ENCODE data around the gene SOST.

The SOST gene

DNA sequence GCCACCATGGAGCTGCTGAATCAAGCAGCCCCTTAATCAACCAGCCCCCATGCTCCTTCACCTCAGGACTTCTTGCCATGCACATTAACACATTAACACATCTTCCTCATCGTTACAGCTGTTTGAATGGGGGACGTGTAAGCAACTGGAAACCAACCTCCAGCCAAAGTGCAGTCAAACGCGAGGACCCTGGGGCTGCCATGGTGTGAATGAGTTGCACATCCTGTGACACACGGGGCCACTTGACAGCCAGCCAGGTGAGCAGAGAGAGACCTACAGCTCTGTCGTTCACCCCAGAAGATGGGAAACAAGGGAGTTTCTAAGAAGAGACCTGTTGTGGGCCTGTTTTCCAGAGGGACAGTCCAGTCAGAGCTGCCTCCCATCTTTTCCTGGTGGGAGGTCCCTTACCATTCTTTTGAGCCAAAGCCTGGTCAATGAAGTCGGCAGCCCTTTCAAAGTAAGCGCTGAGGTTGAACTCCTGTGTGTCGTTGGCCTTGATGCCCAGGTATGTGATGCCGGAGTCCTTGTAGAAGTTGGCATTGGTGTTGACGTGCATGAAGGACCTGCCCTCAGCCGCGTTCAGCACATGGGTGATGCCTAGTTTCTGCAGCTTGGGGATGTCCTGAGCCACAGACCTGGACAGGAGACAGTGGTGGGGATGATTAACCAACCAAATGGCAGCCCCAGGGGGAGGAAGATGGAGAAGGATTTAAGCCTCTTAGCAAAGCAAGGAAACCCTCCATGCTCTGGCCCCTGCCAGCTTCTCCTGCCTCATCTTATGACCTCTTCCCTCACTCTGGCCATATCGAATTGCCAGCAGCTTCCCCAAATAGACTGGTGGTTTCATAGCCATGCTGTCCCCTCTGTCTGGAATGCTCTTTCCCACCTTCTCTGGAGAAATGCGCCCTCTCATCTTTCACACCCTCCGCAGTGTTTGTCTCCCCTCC lies 16.0 kb upstream of the SOST start:
- DNase-seq, result no peak

DNA sequence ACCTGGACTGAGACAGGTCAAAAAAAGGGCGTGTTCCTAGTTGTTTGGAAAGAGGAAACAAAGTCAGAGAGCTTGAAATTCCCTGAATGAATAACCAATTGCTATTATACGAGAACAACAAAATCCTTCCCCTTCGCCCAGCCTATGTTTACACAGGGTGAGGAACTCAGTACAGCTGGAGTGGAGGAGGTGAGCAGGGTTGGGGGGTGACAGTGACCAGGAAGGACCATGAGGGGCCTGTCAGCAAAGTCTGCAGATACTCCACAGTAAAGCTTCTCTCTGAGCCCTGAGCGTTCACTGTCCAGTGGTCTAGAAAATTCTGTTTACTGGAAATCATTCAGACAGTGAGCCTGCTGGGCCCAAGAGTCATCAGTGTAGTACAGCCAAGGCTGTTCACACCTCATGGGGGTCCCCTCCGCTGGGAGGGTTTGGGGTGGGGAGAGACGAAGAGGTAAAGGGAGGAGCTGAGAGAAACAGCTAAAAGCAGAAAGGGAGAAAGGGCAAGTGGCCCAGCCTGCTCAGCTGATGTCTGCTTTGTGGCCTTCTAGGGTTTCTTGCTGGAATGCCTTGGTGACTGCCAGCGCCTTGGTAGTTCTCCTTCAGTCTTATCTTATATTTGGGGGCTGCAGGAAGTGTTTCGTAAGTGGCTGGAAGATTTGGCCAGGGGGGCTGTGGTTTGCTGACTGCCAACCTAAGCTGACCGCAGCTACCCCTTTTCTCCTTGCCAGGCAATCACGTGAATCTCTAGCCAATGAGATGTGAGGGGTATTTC lies 14.5 kb upstream of the SOST start:
- no peak for DNase-seq

DNA sequence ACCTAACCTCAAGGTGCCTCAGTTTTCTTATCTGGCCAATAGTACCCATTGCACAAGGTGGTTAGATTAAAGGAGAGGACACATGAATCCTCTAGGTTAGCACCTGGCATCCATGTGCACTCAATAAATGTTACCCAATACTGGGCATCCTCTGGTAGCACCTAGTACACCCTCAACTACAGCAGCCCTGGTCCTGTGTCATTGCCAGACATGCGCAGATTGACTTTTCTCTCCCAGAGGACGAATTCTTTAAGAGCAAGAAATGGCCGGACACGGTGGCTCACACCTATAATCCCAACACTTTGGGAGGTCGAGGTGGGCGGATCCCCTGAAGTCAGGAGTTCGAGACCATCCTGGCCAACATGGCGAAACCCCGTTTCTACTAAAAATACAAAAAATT lies 12.9 kb upstream of the SOST start:
- no peak for DNase-seq

DNA sequence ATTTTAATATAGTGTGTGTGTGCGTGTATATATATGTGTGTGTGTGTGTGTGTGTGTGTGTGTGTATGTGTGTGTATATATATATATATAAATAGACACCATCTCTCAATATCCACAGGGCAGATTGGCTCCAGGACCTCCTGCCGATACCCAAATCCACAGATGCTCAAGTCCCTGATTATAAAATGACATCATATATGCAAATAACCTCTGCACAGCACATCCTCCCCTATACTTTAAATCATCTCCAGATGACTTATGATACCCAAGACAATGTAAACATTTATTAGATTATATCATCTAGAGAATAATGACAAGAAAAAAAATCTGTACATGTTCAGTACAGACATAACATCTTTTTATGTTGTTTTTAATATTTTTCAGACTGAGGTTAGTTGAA lies 12.4 kb upstream of the SOST start:
- no peak for DNase-seq

DNA sequence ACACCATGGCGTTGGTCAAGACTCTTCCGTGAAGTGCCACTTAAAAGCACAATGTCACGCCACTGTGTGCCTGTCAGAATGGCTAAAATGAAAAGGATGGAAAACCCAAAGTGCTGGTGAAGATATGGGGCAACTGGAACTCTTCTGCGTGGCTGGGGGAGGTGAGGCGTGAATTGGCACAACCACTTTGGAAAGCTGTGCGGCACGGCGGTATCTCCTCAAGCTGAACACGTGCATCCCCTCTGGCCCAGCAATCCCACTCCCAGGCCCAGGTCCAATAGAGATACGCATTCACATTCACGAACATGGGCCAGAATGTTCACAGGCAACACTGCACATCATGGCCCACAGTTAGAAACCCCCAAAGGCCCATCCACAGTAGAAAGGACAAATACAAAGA lies 11.3 kb upstream of the SOST start:
- no peak for DNase-seq

DNA sequence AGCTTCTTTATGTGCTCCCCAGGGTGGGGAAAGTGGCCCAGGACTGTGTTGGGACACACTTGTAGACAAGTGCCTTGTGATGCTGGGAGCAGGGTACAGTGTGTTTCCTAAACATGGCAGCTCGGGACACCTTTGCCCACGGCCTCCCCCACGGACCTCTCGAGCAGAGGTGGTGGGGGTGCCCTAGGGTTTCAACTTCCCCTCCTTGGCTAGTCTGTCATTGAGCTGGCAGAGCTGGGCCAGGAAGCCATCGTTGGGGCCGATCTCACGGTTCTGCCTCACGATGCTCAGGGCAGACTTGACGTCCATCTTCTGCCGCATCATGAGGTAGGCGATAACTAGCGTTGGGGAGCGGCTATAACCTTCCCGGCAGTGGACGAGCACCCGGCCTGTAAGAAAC lies 10.8 kb upstream of the SOST start:
- no peak for DNase-seq

DNA sequence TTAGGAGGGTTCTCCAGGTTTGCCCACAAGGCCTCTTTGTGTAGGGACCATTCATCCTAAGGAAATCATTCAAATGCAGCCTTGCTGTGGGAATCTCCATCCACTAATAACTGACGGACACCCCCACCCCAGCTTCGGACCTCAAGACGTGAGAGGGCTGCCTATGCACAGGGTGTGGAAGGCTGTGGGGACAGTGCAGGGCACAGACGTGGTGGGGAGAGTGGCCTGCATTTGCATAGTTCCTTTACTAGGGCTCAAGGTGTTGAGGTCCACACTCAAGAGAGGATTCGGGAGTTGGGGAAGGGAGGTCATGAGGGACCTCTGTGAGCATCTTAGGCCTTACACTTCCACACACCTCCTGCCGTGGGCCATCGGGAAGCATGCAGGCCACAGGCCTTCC lies 10.4 kb upstream of the SOST start:
- no peak for DNase-seq

DNA sequence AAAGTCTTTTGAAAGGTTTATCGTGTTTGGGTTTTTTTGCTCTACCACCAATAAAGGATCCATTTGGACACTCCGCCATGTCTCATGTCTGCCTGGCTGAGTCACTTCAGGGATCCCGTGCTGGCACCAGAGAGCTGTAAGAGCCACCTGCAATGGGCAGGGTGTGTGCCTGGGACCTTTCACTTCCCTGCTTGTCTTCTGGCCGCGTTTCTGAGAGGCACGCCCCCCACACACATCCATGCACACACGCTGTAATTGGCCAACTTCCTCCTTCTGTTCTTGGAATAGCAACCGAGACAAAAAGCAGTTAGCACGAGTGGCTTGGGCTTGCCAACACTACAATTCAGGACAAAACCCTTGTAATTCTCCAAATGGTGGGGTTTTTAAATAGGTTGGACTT lies 9.8 kb upstream of the SOST start:
- DNase-seq, result no peak

DNA sequence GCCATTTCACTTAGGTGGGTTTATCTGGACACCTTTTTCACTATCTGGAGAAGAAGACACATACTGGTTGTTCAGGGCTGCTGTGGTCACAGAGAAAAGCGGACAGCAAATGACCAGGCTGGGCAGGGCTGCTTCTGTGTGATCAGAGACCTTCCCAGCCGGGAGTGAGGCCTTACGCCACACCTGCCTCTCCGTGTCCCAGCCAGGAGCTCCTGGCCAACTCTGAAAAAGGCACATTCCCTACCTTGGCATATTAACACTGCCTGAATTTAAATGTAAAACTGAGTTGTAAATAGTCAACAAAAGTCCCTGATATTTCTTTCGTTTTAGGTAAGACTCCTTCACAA lies 9.1 kb upstream of the SOST start:
- DNase-seq, result no peak

DNA sequence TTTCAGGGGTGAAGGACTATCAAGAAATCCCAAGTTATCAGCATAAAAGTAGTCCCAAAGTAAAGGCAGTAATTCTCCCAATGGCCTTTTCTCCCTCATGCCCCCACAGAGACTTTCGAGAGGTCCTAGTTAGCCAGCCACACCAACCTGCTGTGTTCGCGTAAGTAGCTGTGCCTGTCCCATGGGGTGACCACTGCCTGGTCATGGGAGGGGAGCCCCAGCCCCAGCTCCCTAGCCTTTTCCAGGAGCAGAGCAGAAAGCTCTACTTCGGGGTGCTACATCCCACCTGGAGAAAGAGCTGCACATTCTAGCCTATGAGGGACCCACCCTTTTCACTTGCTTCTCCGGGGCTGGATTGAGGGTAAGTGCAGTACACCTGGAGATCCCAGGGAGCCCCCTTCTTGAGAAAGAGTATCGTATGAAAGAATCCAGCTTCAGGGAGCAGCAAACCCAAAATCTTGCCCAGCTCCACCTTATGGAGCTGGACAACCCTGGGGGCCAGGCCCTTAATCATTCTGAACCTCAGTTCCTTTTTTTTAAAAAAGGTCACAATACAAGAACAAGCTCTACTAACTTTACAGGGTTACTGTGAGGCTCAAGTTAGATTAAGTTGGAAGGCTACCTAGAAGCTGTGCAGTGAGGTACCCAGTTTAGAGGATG lies 8.6 kb upstream of the SOST start:
- DNase-seq, result no peak

DNA sequence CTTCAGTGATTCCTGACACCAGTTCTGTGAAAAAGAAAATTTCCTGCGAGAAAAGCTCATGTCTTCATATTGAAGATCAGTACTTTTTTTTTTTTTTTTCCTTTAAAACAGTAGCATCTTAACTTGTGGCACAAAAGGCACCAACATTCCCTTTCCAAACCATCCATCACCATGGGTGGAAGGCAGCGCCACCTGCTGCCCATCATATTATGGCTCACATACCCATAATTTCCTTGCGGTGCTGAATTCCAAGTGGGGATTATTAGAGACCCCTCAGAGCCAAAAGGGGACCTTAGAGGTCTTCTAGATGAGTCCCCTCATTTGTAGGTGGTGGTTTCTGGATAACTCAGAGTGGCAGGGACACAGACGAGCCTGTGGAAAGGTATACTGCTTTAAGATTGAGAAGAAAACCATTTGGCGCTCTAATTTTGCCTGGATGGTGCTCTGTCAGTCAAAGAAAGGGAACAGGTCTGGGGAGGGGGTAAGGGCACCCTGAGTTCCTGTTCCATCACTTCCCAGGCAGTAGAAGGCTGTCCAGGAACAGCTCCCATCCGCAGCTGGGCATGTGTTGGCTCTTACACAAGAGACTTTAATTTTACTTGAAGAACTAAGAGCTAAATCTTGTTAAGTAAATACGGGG lies 7.9 kb upstream of the SOST start:
- peak; percentile 61 to 62 for DNase-seq

DNA sequence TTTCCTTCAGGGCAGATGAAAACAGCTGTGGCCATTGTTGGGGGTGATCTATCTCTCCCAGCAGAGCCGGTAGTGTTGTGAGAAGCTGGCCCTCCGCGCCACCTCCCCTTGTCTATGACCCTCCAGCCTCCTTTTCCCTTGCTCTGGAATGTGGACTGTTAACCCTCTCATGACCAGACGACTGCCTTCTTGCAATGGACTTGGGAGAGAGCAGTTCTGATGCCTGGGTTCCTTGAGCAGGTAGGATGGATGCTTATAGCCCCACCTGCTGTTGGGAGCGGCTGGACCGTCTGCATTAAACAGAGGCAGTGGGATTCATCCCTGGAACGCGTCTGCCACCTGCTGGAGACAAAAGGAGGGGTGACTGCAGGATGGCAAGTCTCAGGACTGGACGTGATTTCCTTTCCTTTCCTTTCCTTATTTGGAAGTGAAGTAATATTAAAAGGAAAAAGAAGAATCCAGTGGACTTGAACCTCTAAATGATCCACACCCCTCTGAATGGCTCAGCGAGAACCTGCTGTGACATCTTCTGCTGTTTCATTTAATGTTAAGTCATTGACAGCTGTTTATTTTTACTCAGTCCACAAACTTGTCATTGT lies 1.8 kb upstream of the SOST start:
- DNase-seq, result peak; percentile 95

DNA sequence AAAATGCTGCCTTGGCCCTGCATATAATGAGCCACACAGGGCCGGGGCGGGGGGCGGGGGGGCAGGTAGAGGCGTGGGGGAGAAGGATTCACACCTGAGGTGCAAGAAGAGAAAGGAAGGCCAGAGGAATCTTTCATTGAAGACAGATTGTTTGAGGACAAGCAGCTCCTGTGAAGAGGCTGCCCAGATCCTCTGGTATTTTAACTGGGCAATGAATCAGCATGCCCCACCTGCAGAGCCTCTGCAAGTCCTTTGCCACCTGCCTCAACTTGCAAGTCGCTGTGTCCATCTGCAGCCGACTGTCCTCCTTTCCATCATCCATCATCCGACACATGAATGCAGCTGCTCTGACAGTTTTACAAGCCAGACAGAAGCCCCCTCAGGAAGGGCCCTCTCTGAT lies 1.2 kb upstream of the SOST start:
- no peak for DNase-seq

DNA sequence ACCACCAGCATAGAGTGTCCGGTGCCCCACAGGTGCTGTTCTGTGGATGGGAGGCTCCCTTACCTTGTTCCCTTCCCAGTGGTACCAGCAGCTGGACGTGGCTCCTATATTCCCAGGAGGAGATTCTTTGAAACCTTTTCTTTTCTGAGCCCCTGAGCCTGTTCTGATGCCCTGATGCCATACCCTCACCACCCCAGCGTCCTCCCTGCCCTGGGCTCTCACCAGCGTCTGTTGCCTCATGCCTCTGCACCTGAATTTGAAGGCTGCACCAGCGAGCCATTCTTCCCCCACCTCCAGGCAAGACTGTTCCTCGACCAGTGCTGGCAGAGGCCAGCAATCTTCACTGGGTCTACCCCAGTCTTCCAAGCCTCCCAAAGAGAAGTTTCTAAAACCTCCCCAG lies 505 bp downstream of the SOST start:
- DNase-seq, result no peak

DNA sequence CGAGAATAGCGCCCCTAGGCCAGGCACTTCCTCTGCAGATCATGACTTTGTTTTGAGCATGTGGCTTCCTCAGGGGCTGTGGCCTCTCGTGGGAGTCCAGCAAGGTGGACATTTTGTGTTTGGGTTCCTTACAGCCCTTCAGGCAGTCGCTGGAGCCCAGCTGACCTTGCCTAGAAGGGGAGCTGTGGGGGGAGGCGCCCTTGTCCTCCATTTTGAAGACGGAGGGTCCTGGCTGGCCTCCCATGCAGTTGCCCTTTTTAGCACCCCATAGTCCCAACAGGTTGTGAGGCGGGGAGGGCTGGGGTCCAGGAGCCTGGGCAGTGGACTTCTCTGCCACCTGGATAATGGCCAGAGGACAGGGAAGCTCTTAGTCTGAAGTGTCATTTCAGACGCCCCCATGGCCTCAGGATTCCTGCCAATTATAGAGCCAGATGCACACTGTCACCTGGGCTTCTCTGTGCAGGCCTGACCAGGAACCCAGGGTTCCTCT lies 1.4 kb downstream of the SOST start:
- no peak for DNase-seq

DNA sequence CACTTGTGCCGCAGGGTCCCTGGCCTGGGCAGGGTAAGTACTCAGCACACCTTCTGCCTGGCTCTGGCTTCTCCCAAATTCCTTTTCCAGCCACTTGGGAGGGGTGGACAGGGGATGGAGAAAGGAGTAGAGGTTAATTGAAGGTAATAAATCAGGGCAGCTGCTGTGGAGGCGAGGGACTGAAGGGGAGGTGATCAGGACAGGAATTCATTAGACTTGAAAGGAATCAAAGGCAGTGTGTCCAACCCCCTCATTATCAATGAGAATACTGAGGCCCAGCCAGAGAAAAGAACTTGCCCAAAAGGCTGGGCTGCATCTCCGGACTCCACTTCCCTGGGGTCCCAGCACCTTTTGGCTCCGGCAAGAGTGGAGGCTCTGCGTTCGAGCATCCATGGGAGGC lies 2.4 kb downstream of the SOST start:
- DNase-seq, result no peak

DNA sequence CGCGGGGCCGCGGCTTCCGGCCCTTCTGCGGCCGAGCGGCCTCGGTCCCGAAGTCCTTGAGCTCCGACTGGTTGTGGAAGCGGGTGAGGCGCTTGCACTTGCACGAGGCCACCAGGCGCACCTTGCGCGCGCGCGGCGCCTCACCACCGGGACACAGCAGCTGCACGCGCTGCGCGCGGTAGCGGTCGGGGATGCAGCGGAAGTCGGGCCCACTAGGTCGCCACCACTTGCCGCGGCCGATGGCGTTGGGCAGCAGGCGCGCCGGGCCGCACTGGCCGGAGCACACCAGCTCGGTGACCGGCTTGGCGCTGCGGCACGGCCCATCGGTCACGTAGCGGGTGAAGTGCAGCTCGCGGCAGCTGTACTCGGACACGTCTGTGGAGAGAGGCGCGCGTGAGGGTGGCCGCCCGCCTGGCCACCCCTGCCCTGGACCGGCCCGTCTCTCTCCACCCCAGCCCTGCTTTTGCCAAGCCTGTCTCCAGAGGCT lies 3.2 kb downstream of the SOST start:
- peak in 1 of 2 experiments; percentile 50 for DNase-seq

DNA sequence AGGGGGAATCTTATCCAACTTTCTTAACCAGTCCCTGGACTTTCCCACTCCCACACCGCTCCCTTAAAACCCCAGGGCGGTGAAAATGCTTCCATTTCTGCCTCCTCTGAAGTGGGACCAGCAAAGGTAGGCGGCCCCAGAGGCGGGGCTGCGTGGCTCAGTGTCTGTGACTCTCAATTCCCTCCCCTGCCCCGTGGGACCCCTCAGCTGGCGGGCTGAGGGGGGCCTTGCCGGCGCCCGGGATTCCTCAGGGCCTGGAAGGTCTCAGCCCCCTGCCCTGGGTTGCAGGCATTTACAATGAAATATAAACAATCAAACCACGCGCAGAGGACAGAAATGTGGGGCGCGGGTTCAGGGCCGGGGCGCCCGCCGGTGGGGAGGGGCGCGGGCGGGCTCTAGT lies 3.6 kb downstream of the SOST start:
- no peak for DNase-seq

DNA sequence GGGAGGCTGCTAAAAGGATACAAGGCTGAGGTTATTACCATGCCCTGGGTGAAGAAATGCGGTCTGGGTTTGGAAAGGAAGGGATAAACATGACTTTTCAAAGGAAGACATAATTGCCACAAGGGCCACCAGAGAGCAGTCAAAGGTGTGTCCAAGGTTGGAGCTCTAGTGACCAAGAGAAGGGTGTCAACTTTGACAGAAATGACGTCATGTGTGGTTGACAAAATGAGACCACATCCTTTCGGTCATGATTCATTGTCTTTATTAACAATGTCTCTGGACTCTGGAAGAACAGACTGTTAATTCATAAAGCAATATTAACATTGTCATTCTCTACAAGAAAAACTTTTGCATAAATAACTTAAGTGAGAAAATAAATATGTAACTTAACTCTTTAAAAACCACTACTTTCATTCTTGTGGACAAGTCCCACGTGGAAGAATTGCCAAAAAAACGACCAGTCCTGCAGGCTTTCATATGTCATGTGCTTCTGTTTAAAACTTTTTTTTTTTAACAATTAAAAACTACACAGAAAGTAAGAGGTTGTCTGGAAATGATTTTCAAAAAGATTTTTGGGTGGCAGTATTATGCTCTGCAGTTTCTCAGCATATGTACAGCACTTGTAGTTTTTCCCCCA lies 5.0 kb downstream of the SOST start:
- no peak for DNase-seq

DNA sequence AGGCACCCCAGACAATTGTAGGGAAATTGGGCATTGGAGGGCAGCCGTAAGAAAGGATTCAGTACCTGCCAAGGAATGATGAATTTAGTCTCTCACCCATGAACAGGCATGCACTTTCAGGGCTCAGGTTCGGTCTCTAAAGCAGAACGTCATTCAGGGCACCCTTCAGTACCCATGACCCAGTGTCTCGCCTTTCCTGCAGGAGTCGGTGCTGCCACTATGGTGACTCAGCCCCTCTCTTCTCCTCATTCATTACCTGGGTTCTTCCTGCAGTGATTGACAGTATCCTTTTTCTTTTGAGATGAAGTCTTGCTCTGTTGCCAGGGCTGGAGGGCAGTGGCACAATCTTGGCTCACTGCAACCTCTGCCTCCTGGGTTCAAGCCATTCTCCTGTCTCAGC lies 8.4 kb downstream of the SOST start:
- DNase-seq, result no peak

DNA sequence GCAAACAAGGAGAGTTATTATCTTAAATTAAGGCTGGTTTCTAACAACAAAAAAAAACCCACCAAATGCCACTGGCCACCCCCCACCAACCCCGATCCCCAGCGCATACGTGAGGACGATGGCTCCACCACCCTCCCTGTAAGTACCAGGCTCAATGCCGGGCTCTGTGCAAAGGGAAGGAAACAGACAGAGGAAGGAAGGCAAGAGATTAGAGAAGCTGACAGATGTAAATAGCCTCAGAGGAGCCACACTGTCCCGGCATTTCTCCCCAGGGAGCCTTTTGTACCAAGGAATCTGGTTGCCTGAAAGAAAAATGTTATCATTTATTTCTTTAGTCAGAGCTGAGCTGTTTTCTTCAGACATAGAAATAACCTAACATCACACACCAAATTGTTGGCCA lies 13.1 kb downstream of the SOST start:
- DNase-seq, result no peak

DNA sequence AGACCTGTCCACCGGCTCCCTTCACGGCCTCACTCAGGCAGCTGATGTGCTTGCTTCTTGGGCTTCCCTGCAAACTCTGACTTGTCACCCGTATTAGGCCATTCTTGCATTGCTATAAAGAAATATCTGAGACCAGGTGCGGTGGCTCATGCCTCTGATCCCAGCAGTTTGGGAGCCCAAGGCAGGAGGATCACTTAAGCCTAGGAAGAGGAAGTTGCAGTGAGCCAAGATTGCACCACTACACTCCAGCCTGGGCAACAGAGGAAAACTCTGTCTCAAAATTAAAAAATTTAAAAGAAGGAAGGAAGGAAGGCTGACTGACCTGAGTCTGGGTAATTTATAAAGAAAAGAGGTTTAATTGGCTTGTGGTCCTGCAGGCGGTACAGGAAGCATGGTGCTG lies 17.0 kb downstream of the SOST start:
- DNase-seq, result no peak
